ENCODE results near the gene TTC13. TPM values are rescaled to one million over a fixed set of nuclear protein-coding genes. Genes with fewer than 3 reads are reported as not detected.
"Not testable (repeated sequence)": the region's sequence is repeated elsewhere in the genome, so short reads cannot be mapped to it uniquely, and the experiment has no call there.

The TTC13 gene
- polyA plus RNA-seq, 3 donors: 9.2 to 24.4 (median 10.8) TPM

- no peaks in the 10 kb centered on the region for H3K36me3 Mint-ChIP-seq
- no peak overlapping the region for H3K27ac ChIP-seq (ENCODE audit: low read depth in 1 of 2, low read length in 2 of 2)
- WGBS (ENCODE audit: insufficient coverage): 90% methylated on average over 2 of the region's 2 CpGs
- no peaks in the 10 kb centered on the region for H3K4me1 Mint-ChIP-seq
- TF ChIP-seq, protein P1, sequence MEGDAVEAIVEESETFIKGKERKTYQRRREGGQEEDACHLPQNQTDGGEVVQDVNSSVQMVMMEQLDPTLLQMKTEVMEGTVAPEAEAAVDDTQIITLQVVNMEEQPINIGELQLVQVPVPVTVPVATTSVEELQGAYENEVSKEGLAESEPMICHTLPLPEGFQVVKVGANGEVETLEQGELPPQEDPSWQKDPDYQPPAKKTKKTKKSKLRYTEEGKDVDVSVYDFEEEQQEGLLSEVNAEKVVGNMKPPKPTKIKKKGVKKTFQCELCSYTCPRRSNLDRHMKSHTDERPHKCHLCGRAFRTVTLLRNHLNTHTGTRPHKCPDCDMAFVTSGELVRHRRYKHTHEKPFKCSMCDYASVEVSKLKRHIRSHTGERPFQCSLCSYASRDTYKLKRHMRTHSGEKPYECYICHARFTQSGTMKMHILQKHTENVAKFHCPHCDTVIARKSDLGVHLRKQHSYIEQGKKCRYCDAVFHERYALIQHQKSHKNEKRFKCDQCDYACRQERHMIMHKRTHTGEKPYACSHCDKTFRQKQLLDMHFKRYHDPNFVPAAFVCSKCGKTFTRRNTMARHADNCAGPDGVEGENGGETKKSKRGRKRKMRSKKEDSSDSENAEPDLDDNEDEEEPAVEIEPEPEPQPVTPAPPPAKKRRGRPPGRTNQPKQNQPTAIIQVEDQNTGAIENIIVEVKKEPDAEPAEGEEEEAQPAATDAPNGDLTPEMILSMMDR (IDR thresholded peaks at IDR 0.05): no peak
- no peak overlapping the region for H3K27ac Mint-ChIP-seq
- no peak overlapping the region for H2AFZ ChIP-seq (ENCODE audit: insufficient read depth, low read depth, low read length, poor library complexity, severe bottlenecking)
- DNase-seq: no peak
- H3K27me3 ChIP-seq (ENCODE audit: control insufficient read depth in 2 of 2, insufficient read depth in 2 of 2, low read length in 2 of 2): no peaks in the 10 kb centered on the region
- H3K79me2 ChIP-seq (ENCODE audit: insufficient read depth, low read length): no peaks in the 10 kb centered on the region
- no peak overlapping the region for H3K4me2 ChIP-seq (replicated peaks; ENCODE audit: extremely low read depth, low read length, poor library complexity, severe bottlenecking)
- no peaks in the 10 kb centered on the region for H3K36me3 ChIP-seq (replicated peaks in 1 of 2; ENCODE audit: control insufficient read depth in 1 of 2, insufficient read depth in 2 of 2, low read length in 2 of 2)
- H4K20me1 ChIP-seq (ENCODE audit: insufficient read depth, low read length): no peaks in the 10 kb centered on the region
- H3K4me3 Mint-ChIP-seq: no peak overlapping the region
- no peak overlapping the region for H3K9ac ChIP-seq (ENCODE audit: insufficient read depth, low read length, poor library complexity, severe bottlenecking)
- no peak overlapping the region for H3K4me3 ChIP-seq (replicated peaks in 1 of 3; ENCODE audit: low read depth in 2 of 3, low read length in 3 of 3)
- no peaks in the 10 kb centered on the region for H3K4me1 ChIP-seq (ENCODE audit: control insufficient read depth in 1 of 2, insufficient read depth in 2 of 2, low read length in 2 of 2)
- no peaks in the 10 kb centered on the region for H3K27me3 Mint-ChIP-seq (ENCODE audit: low read depth in 3 of 3)
- H3K9me3 Mint-ChIP-seq: peaks cover 4 to 16% (median 13%) of the 10 kb centered on the region in 7 donors
- intact Hi-C loops (cut with micrococcal nuclease): no loop called here
- peaks cover 0 to 8% of the 10 kb centered on the region in 2 donors for H3K9me3 ChIP-seq (replicated peaks in 1 of 2; ENCODE audit: control insufficient read depth in 1 of 2, insufficient read depth in 1 of 2, low read length in 2 of 2)
Measured at GRCh38 chr1:231011360-231011759, 32.7 kb upstream of the TTC13 start.

GRCh38 chr1:231007535-231007934, 28.9 kb upstream of the TTC13 start:
- H3K4me1 Mint-ChIP-seq; H3K9ac ChIP-seq (ENCODE audit: insufficient read depth, low read length, poor library complexity, severe bottlenecking); H3K27ac Mint-ChIP-seq; H3K79me2 ChIP-seq (ENCODE audit: insufficient read depth, low read length); H3K36me3 ChIP-seq (replicated peaks in 1 of 2; ENCODE audit: control insufficient read depth in 1 of 2, insufficient read depth in 2 of 2, low read length in 2 of 2); DNase-seq; H3K36me3 Mint-ChIP-seq; intact Hi-C loops (cut with micrococcal nuclease); H3K27ac ChIP-seq (ENCODE audit: low read depth in 1 of 2, low read length in 2 of 2); H3K27me3 Mint-ChIP-seq (ENCODE audit: low read depth in 3 of 3); H3K4me3 Mint-ChIP-seq; H4K20me1 ChIP-seq (ENCODE audit: insufficient read depth, low read length); H2AFZ ChIP-seq (ENCODE audit: insufficient read depth, low read depth, low read length, poor library complexity, severe bottlenecking); H3K4me2 ChIP-seq (replicated peaks; ENCODE audit: extremely low read depth, low read length, poor library complexity, severe bottlenecking); H3K4me1 ChIP-seq (ENCODE audit: control insufficient read depth in 1 of 2, insufficient read depth in 2 of 2, low read length in 2 of 2); H3K4me3 ChIP-seq (replicated peaks in 1 of 3; ENCODE audit: low read depth in 2 of 3, low read length in 3 of 3); H3K27me3 ChIP-seq (ENCODE audit: control insufficient read depth in 2 of 2, insufficient read depth in 2 of 2, low read length in 2 of 2): not testable (repeated sequence)
- no CpG with 5 or more reads among the region's 1 CpG for WGBS (ENCODE audit: insufficient coverage)
- H3K9me3 Mint-ChIP-seq: peaks cover 26 to 52% (median 46%) of the 10 kb centered on the region in 7 donors
- H3K9me3 ChIP-seq (replicated peaks in 1 of 2; ENCODE audit: control insufficient read depth in 1 of 2, insufficient read depth in 1 of 2, low read length in 2 of 2): peaks cover 7 to 37% of the 10 kb centered on the region in 2 donors

Measured in CD14-positive monocyte (primary cell).